Hematopoietic multipotent progenitor cell treated with erythropoietin and hydrocortisone succinate and interleukin-3 and kit ligand, for 4 days (in vitro differentiated cells): Measurements from ENCODE around the gene PPIE.
"Not testable (repeated sequence)": the region's sequence is repeated elsewhere in the genome, so short reads cannot be mapped to it uniquely, and the experiment has no call there.

Experiments used
- DNase-seq: peaks from one replicate; pipeline ENCODE4 v3.0.0-alpha.2; 2015

PPIE gene

GRCh38 chr1:39760074-39761008 is 21.7 kb downstream of the PPIE start:
- DNase-seq: no peak

- DNase-seq: no peak
Measured at GRCh38 chr1:39761016-39761415, 22.3 kb downstream of the PPIE start.

DNA sequence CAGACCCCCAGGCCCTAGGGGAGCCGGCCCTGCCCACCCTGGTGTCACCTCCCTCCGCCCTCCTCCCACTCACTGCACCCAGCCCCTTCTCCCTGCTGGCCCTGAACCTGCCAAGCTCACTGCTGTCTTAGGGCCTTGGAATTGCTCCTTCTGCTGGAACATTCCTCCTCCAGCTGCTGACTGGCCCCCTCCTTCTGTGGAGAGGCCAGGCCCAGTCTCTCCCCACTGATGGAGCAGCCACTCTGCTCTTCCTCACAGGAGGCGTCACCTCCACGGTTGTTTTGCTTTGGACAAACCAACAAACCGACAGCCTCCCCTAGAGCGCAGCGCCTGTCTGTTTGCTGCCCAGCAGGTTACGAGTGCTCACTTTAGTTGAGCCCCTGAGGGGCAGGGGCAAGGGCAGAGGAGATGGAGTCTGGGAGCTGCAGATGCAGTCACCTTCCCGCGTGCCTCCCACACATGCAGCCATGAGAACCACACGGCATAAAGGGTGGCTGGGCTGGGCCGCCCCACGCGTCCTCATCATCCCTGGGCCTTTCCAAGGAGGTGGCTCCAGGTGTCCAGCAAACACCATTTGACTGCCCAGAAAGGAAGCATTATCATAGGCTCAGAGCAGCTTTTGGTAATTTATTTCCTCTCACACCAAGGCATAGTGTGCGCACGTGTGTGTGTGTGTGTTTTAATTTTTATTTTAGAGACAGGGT is 23.0 kb downstream of the PPIE start:
- no peak for DNase-seq

GRCh38 chr1:39762550-39763540 is 24.2 kb downstream of the PPIE start:
- DNase-seq: no peak

- DNase-seq: not testable (repeated sequence)
Measured at GRCh38 chr1:39763619-39764374, 25.1 kb downstream of the PPIE start.

DNA sequence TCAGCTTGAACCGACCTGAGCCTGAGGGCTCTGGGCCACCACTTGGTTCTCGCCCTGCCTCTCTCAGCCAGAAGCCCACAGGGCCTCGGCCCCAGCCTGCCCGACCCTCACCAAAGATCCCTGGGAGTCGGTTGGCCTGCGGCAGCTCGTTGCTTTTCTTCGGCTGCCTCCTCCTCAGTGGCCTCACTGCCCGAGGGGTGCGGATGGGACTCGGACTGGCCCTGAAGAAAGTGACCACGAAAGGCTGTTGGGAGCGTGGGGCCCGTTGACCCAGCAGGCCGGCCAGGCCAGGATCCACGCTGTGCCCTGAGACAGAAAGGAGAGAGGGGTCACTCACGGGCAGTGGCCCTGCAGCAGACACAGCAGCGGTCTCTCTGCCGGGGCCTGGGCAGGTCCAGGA is 25.8 kb downstream of the PPIE start:
- DNase-seq: not testable (repeated sequence)

DNA sequence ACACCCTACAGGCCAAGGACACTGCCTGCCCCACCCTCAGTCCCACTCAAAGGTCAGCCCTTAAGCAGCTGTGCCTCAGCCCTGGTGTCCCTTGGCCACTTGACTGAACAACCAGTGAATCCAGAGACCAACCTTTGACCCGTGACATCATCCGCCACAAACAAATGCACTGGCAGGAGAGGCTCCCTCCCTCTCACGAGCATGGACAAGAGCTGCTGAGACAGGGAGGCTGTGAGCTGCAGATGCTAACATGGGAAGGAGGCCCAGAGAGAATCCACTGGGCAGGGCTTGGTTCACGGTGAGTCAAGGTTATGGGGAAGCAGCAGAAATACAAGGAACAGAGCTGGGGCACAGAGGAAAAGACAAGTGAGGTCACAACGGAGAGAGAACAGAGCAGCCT is 27.8 kb downstream of the PPIE start:
- not testable (repeated sequence) for DNase-seq

DNA sequence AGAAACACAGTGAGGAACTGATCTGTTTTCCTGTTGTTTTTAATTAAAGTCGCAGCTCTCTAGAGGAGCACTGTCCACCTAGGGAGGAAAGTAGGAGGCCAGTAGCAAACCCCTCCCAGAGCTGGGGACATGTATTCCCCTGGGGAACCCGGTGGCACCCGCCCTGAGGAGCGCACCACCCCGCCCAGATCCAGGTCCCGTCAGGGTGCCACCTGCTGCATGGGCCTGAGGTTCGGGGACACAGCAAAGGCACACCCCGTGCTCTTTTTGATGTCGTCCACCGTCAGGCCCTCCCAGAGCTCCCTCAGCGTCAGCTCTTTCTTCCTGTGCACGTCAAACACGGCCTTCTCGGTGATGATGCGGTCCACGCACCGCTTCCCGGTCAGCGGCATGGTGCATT is 30.8 kb downstream of the PPIE start:
- not testable (repeated sequence) for DNase-seq

DNA sequence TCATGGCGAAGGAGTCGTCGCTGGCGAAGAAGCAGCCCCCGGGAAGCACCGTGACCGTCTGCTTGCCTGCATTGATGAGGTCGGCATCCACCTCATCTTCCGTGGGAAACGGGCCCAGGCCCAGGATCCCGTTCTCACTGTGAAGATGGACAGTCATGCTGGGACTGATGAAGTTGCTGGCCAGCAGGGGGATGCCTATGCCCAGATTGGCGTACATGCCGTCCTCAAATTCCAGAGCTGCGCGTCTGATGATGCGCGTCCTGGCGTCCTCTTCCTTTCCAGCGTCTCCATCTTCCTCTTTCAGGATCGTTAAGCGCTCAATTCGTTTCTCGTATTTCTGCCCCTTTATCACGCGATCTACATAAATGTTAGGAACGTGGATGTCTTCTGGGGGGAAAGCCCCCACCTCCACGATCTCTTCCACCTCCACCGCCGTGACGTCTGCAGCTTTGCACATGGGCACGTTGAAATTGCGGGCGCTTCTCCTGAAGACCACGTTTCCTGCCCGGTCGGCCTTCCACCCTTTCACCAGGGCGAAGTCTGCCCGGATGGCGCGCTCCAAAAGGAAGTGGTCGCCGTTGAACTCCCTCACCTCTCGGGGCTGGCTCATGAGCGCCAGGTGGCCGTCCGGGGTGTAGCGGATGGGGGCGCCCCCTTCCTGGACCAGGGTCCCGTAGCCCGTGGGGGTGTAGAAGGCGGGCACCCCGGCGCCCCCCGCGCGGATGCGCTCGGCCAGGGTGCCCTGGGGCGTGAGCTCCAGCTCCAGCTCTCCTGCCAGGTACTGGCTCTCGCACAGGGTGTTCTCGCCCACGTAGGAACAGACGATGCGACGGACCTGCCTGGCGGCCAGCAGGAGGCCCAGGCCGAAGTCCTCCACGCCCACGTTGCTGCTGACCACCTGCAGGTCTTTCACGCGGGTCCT is 31.7 kb downstream of the PPIE start:
- not testable (repeated sequence) for DNase-seq

- DNase-seq: not testable (repeated sequence)
Measured at GRCh38 chr1:39771022-39771532, 32.4 kb downstream of the PPIE start, which contains the start of gene OXCT2. OXCT2 (minus strand) TSS chr1:39771348; CDS start chr1:39771255, 93 bp downstream.

- DNase-seq: not testable (repeated sequence)
Measured at GRCh38 chr1:39773369-39773979, 34.8 kb downstream of the PPIE start.

DNA sequence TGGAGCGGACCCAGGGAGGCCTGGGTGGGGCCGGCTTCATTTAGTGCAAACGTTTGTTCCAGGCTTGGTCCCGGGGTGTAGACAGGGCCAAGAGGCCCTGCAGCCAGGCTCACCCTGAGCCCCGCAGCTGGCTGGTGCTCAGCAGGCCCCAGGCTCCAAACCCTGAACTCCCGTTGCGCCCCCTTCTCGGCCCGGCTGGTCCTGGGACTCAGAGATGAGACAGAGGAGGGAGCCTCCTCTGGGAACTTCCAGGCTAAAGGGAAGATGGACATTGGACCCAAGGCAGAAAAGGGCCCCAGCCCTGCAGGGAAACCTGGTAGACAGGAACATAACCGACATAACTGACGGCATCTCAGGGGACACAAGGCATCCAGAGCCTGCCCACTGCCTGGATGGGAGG is 36.5 kb downstream of the PPIE start:
- not testable (repeated sequence) for DNase-seq

DNA sequence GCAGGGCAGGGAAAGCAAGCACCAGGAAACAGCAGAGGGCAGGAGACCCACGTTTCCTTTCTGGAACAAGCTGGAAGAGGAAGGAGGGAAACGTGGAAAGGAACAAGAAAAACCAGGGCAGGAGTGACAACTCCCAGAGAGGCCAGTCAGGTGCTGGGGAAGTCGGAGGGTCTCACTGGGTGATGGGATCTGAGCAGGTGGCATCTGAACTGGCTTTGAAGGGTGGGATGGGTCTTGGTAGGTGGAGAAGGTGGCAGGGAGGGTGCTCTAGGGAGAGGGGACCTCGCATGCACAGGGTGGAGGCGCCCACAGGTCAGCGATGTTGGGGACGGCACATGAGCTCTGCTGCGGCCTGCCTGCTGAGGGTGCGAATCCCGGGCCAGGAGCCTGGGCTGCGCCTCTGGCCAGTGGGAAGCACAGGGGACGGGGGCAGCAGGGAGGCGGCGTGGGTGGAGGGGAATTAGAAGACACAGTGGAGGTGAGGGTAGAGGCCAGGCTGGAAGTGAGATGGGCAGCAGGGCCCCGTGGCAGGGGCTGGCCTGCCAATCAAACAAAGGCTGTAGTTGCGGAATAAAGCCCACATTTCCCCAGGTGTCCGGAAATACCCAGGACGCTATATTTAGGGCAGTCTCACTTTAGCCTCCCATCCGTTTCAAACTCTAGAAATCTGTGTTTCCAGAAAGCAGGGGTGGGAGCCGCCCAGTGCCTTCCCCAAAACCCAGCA is 37.2 kb downstream of the PPIE start:
- not testable (repeated sequence) for DNase-seq

DNA sequence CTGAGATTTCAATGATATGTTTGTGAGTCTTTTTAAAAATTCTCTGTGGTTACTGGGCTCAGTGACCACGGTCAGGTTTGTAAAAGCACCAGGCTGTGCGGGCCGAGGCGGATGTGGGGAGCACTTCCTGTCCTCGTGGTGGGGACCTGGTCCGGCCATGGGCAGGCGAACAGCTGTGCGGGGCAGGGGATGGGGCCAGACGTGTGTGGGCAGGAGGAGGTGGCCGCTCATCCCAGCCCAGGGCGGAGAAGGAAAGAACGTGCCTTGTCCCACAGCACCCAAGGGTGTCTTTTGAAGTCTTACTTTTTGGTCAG is 37.7 kb downstream of the PPIE start:
- no peak for DNase-seq

DNA sequence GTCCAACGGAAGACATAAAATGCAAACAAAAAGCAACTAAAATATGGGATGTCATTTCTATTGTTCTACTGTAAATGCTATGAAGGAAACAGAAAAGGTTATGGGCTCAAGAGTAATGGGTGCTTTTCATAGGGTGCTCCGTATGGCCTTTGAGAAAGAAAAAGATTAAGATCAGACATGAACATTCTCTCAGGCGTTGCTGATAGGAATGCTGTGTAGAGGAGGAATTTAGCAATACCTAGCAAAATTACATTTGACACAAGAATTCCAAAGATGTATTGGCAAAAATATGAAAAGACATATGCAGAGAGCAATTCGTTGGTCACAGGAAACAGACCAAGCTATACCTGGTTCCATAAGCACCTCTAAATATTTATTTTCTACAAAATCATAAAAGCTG is 38.2 kb downstream of the PPIE start:
- DNase-seq: no peak

GRCh38 chr1:39777306-39777705 is 38.6 kb downstream of the PPIE start:
- no peak for DNase-seq

DNA sequence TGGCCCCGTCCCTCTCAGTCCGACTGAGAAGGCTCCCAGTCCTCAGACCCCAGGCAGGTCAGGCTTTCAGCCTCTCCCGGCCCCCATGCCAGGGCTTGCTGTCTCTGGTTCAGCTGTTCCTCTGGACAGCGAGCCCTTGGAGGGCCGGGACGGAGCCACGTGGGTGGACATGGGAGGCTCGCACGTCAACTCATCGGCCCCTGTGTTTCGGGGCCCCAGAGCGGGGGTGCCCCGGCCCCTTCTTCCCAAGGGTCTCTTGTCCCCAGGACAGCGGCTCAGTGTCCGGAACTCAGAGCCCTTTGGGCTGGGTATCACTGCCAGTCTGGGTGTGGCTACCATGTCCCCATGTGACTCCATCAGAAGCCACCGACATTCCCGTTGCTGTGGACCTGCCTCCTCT is 39.2 kb downstream of the PPIE start:
- not testable (repeated sequence) for DNase-seq

DNA sequence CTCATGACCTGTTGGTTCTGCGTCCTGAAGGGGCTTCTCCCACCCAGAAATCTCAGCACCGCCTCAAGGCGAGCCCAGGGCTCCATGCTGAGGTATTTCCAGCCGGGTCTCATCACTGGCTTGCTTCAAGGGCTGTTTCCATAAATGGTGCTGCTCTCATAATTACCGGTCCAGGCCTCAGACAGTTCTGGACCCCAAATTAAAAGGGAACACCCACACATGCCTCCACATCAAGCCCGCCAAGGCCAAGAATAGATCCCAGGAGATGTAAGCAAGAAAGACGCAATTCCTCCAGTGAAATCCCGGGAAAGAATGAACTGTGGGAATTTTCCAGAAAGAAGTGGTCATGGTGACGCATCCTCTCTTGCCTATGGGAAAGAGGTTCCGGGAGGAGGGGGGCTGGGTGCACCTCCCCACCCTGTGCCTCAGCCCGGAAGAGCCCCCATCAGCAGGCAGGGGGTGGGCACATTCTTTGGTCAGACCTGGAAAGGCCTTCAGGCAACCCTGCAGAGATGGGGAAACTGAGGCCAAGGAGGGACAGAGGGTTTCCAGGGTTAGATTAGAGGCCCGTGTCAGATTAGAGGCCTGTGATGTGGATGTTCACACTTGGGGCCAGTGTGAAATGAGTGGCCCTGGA is 39.9 kb downstream of the PPIE start:
- not testable (repeated sequence) for DNase-seq

GRCh38 chr1:39779137-39779536 is 40.5 kb downstream of the PPIE start:
- DNase-seq: no peak
